ENCODE data around the gene CABS1.

CABS1 gene

GRCh38 chr4:70305601-70306000 is 29.2 kb upstream of the CABS1 start:
- Histone ChIP-seq H3K14ac (ENCODE audit: low read length) (no peak overlapping the region), H2BK12ac (ENCODE audit: low read length) (no peak overlapping the region), H4K8ac (ENCODE audit: low read depth, low read length) (no peak overlapping the region), H3K4ac (ENCODE audit: low read length) (no peak overlapping the region), H2BK15ac (ENCODE audit: low read length) (no peak overlapping the region), H2BK120ac (ENCODE audit: low read depth, low read length) (no peak overlapping the region), H3K18ac (ENCODE audit: low read length) (no peak overlapping the region), H3K9ac (ENCODE audit: low read depth, low read length, poor library complexity) (no peak overlapping the region), H3K4me1 (ENCODE audit: control insufficient read depth in 2 of 2, insufficient read depth in 1 of 2, low read depth in 1 of 2, low read length in 2 of 2) (no peaks in the 10 kb centered on the region), H2AK5ac (ENCODE audit: low read depth, low read length) (no peak overlapping the region), H2AFZ (ENCODE audit: low read length) (no peak overlapping the region), H2BK5ac (ENCODE audit: low read length) (no peak overlapping the region), H3K23ac (ENCODE audit: low read depth, low read length, poor library complexity) (no peak overlapping the region), H3K4me3 (ENCODE audit: low read length in 2 of 2) (no peak overlapping the region), H3K27me3 (ENCODE audit: control insufficient read depth in 3 of 3, insufficient read depth in 3 of 3, low read depth in 1 of 3, low read length in 3 of 3) (no peaks in the 10 kb centered on the region), H3K79me1 (ENCODE audit: low read depth, low read length) (no peaks in the 10 kb centered on the region), H3K9me3 (replicated peaks in 1 of 2; ENCODE audit: control insufficient read depth in 2 of 2, insufficient read depth in 1 of 2, low read depth in 1 of 2, low read length in 2 of 2) (no peaks in the 10 kb centered on the region), H4K91ac (ENCODE audit: low read depth, low read length, poor library complexity) (no peak overlapping the region), H3K27ac (replicated peaks; ENCODE audit: low read length) (no peak overlapping the region), H3K36me3 (replicated peaks in 1 of 2; ENCODE audit: control insufficient read depth in 2 of 2, insufficient read depth in 2 of 2, low read length in 2 of 2) (no peaks in the 10 kb centered on the region), H3K4me2 (ENCODE audit: insufficient read depth, low read length, poor library complexity, severe bottlenecking) (no peak overlapping the region)
- WGBS, 2 donors (ENCODE audit: extremely low coverage in 2 of 2, insufficient read length in 2 of 2, insufficient replicate concordance in 1 of 2): no CpG with 5 or more reads among the region's 4 CpGs
- no peak for DNase-seq (ENCODE audit: low spot score)

- H2BK120ac ChIP-seq (ENCODE audit: low read depth, low read length): no peak overlapping the region
- no peak overlapping the region for H2AK5ac ChIP-seq (ENCODE audit: low read depth, low read length)
- no peak for DNase-seq (ENCODE audit: low spot score)
- WGBS, 2 donors (ENCODE audit: extremely low coverage in 2 of 2, insufficient read length in 2 of 2, insufficient replicate concordance in 1 of 2): no CpG with 5 or more reads among the region's 2 CpGs
- no peak overlapping the region for H3K4me3 ChIP-seq (ENCODE audit: low read length in 2 of 2)
- no peak overlapping the region for H3K4me2 ChIP-seq (ENCODE audit: insufficient read depth, low read length, poor library complexity, severe bottlenecking)
- H3K27me3 ChIP-seq (ENCODE audit: control insufficient read depth in 3 of 3, insufficient read depth in 3 of 3, low read depth in 1 of 3, low read length in 3 of 3): no peaks in the 10 kb centered on the region
- no peaks in the 10 kb centered on the region for H3K4me1 ChIP-seq (ENCODE audit: control insufficient read depth in 2 of 2, insufficient read depth in 1 of 2, low read depth in 1 of 2, low read length in 2 of 2)
- H3K27ac ChIP-seq (replicated peaks; ENCODE audit: low read length): no peak overlapping the region
- H3K9ac ChIP-seq (ENCODE audit: low read depth, low read length, poor library complexity): no peak overlapping the region
- no peak overlapping the region for H2BK5ac ChIP-seq (ENCODE audit: low read length)
- no peak overlapping the region for H2AFZ ChIP-seq (ENCODE audit: low read length)
- no peaks in the 10 kb centered on the region for H3K9me3 ChIP-seq (replicated peaks in 1 of 2; ENCODE audit: control insufficient read depth in 2 of 2, insufficient read depth in 1 of 2, low read depth in 1 of 2, low read length in 2 of 2)
- H2BK15ac ChIP-seq (ENCODE audit: low read length): no peak overlapping the region
- H4K8ac ChIP-seq (ENCODE audit: low read depth, low read length): no peak overlapping the region
- no peak overlapping the region for H2BK12ac ChIP-seq (ENCODE audit: low read length)
- no peak overlapping the region for H3K23ac ChIP-seq (ENCODE audit: low read depth, low read length, poor library complexity)
- no peak overlapping the region for H3K4ac ChIP-seq (ENCODE audit: low read length)
- H3K18ac ChIP-seq (ENCODE audit: low read length): no peak overlapping the region
- H3K14ac ChIP-seq (ENCODE audit: low read length): no peak overlapping the region
- no peak overlapping the region for H4K91ac ChIP-seq (ENCODE audit: low read depth, low read length, poor library complexity)
- no peaks in the 10 kb centered on the region for H3K79me1 ChIP-seq (ENCODE audit: low read depth, low read length)
- H3K36me3 ChIP-seq (replicated peaks in 1 of 2; ENCODE audit: control insufficient read depth in 2 of 2, insufficient read depth in 2 of 2, low read length in 2 of 2): no peaks in the 10 kb centered on the region
Measured at GRCh38 chr4:70306076-70306475, 28.7 kb upstream of the CABS1 start.

- H3K9me3 ChIP-seq (replicated peaks in 1 of 2; ENCODE audit: control insufficient read depth in 2 of 2, insufficient read depth in 1 of 2, low read depth in 1 of 2, low read length in 2 of 2): peaks cover 0 to 1% of the 10 kb centered on the region in 2 donors
- H3K27me3 ChIP-seq (ENCODE audit: control insufficient read depth in 3 of 3, insufficient read depth in 3 of 3, low read depth in 1 of 3, low read length in 3 of 3): no peaks in the 10 kb centered on the region
- H3K9ac ChIP-seq (ENCODE audit: low read depth, low read length, poor library complexity): no peak overlapping the region
- no peak overlapping the region for H3K18ac ChIP-seq (ENCODE audit: low read length)
- H3K27ac ChIP-seq (replicated peaks; ENCODE audit: low read length): peak overlapping the region; percentile 62
- no peak overlapping the region for H3K4ac ChIP-seq (ENCODE audit: low read length)
- DNase-seq (ENCODE audit: low spot score): peak; percentile 80
- no peak overlapping the region for H3K4me3 ChIP-seq (ENCODE audit: low read length in 2 of 2)
- H2BK5ac ChIP-seq (ENCODE audit: low read length): no peak overlapping the region
- no peaks in the 10 kb centered on the region for H3K36me3 ChIP-seq (replicated peaks in 1 of 2; ENCODE audit: control insufficient read depth in 2 of 2, insufficient read depth in 2 of 2, low read length in 2 of 2)
- H4K8ac ChIP-seq (ENCODE audit: low read depth, low read length): no peak overlapping the region
- no peak overlapping the region for H3K14ac ChIP-seq (ENCODE audit: low read length)
- no peak overlapping the region for H3K4me2 ChIP-seq (ENCODE audit: insufficient read depth, low read length, poor library complexity, severe bottlenecking)
- no peak overlapping the region for H2AK5ac ChIP-seq (ENCODE audit: low read depth, low read length)
- H4K91ac ChIP-seq (ENCODE audit: low read depth, low read length, poor library complexity): no peak overlapping the region
- H3K79me1 ChIP-seq (ENCODE audit: low read depth, low read length): no peaks in the 10 kb centered on the region
- peaks cover 0 to 2% of the 10 kb centered on the region in 2 donors for H3K4me1 ChIP-seq (ENCODE audit: control insufficient read depth in 2 of 2, insufficient read depth in 1 of 2, low read depth in 1 of 2, low read length in 2 of 2)
- H2BK12ac ChIP-seq (ENCODE audit: low read length): no peak overlapping the region
- H2BK15ac ChIP-seq (ENCODE audit: low read length): no peak overlapping the region
- H2BK120ac ChIP-seq (ENCODE audit: low read depth, low read length): no peak overlapping the region
- peak overlapping the region; percentile 34 for H2AFZ ChIP-seq (ENCODE audit: low read length)
- H3K23ac ChIP-seq (ENCODE audit: low read depth, low read length, poor library complexity): no peak overlapping the region
Measured at GRCh38 chr4:70313736-70314135, 21.0 kb upstream of the CABS1 start.

GRCh38 chr4:70315928-70316327 is 18.9 kb upstream of the CABS1 start:
- Histone ChIP-seq H3K18ac (ENCODE audit: low read length) (no peak overlapping the region), H3K9ac (ENCODE audit: low read depth, low read length, poor library complexity) (no peak overlapping the region), H3K4me1 (ENCODE audit: control insufficient read depth in 2 of 2, insufficient read depth in 1 of 2, low read depth in 1 of 2, low read length in 2 of 2) (peaks cover 0 to 2% of the 10 kb centered on the region in 2 donors), H3K36me3 (replicated peaks in 1 of 2; ENCODE audit: control insufficient read depth in 2 of 2, insufficient read depth in 2 of 2, low read length in 2 of 2) (no peaks in the 10 kb centered on the region), H3K27me3 (ENCODE audit: control insufficient read depth in 3 of 3, insufficient read depth in 3 of 3, low read depth in 1 of 3, low read length in 3 of 3) (no peaks in the 10 kb centered on the region), H2BK120ac (ENCODE audit: low read depth, low read length) (no peak overlapping the region), H2BK15ac (ENCODE audit: low read length) (no peak overlapping the region), H3K4me2 (ENCODE audit: insufficient read depth, low read length, poor library complexity, severe bottlenecking) (no peak overlapping the region), H3K4me3 (ENCODE audit: low read length in 2 of 2) (no peak overlapping the region), H3K9me3 (replicated peaks in 1 of 2; ENCODE audit: control insufficient read depth in 2 of 2, insufficient read depth in 1 of 2, low read depth in 1 of 2, low read length in 2 of 2) (peaks cover 0 to 3% of the 10 kb centered on the region in 2 donors), H3K14ac (ENCODE audit: low read length) (no peak overlapping the region), H3K27ac (replicated peaks; ENCODE audit: low read length) (no peak overlapping the region), H3K23ac (ENCODE audit: low read depth, low read length, poor library complexity) (no peak overlapping the region), H3K79me1 (ENCODE audit: low read depth, low read length) (no peaks in the 10 kb centered on the region), H2AK5ac (ENCODE audit: low read depth, low read length) (no peak overlapping the region), H4K8ac (ENCODE audit: low read depth, low read length) (no peak overlapping the region), H2AFZ (ENCODE audit: low read length) (no peak overlapping the region), H2BK12ac (ENCODE audit: low read length) (no peak overlapping the region), H2BK5ac (ENCODE audit: low read length) (no peak overlapping the region), H4K91ac (ENCODE audit: low read depth, low read length, poor library complexity) (no peak overlapping the region), H3K4ac (ENCODE audit: low read length) (no peak overlapping the region)
- no peak for DNase-seq (ENCODE audit: low spot score)
- WGBS, 2 donors (ENCODE audit: extremely low coverage in 2 of 2, insufficient read length in 2 of 2, insufficient replicate concordance in 1 of 2): no CpG with 5 or more reads among the region's 1 CpG

All from neuronal stem cell (in vitro differentiated cells).